A172 (cell line): ENCODE results near the gene GPX8. TPM values are rescaled to one million over a fixed set of nuclear protein-coding genes. Genes with fewer than 3 reads are reported as not detected.

Experiments used
- DNase-seq: peaks from one replicate; pipeline ENCODE4 v3.0.0-alpha.2; 2015; ENCODE audit warnings: low spot score
- total RNA-seq: library from RNA; depleted of rRNA; stranded (reverse); fragments of >200 nt; shearing (Covaris generic); gene quantifications from 2 replicates; pipeline ENCODE4 v1.2.3, GENCODE V29; 2014; rRNA removed

Gene GPX8
- total RNA-seq, 1 experiment from 2014 or later: 132 TPM

DNA sequence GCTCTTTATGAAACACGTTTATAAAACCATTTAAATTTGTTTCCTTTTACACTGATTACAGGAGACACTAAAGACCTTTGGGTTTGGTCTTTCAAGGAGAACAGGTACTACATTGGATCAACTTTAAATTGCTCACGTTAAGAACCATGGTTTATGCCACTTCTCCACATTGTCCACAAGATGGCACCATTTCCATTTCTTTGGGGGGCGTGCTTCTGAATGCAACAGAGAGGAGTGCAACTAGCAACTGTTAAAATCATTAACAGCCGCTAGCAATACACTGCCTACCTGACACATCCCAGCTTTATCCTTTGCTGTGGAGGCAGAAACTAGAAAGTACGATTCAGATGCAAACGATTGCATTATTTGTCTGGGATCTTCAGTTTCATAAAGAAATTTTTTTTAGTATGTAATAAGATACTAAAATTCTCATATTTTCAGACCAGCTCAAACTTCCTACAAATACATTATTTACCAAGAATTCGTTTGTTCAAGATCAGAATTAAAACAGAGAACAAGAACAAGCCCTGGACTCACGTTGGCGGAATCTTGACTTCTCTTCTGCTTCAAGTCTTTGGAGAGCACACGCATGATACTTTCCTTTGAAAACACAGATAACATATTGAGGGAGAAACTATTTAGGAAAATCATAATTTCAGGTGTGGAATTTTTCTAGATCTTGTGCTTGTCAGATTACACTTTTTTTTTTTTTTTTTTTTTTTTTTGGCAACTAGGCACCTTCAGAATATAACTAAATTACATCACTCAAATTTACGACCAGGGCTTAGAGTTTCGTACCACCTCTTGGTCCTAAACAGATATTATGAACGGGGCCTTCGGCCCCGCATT, 12.3 kb downstream of the GPX8 start:
- DNase-seq: peak; percentile 77

DNA sequence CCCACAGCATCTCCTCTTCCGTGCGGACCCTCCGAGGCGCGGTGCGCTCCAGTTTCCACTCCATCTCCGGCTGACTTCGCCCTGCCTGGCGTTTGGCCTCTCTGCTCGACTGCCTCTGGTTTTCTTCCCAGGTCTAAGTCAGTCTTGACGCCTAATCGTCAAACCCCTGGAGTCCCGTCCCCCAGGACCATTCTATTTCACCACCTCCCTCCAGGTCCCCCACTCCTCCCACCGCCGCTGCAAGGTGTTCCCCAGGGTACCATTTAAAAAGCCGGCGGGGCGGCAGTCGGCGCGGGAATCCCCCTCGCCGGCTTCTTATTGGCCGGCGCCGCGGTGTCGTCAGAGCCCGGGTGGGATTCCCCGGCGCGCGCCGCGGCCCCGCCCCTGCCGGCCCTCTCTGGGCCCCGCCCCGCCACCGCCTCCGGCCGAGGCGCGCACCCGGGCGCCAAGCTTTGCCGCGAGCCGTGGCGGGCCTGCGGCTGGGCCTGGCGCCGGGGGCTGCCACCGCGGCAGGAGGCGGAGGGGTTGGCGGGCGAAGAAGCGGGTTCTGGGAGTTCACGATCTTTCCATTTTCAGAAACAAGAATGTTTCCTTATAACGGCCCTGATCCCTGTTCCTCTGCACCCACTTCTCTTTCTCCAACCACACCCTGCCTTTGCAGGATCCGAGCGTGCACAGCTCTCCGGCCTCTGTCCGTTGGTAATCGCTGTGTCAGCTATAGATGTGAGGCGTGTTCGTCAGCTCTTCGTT, 13.1 kb downstream of the GPX8 start, which contains the start of gene CDC20B:
Gene CDC20B, minus strand, starts transcription at position 241 of the 750 bp plus-strand sequence. Its CDS starts 177 bp downstream, at position 64.
- peak; percentile 55 for DNase-seq

GRCh38 chr5:55173687-55174230, 13.8 kb downstream of the GPX8 start:
- DNase-seq: no peak

GRCh38 chr5:55175781-55176175, 15.8 kb downstream of the GPX8 start:
- DNase-seq: no peak

DNA sequence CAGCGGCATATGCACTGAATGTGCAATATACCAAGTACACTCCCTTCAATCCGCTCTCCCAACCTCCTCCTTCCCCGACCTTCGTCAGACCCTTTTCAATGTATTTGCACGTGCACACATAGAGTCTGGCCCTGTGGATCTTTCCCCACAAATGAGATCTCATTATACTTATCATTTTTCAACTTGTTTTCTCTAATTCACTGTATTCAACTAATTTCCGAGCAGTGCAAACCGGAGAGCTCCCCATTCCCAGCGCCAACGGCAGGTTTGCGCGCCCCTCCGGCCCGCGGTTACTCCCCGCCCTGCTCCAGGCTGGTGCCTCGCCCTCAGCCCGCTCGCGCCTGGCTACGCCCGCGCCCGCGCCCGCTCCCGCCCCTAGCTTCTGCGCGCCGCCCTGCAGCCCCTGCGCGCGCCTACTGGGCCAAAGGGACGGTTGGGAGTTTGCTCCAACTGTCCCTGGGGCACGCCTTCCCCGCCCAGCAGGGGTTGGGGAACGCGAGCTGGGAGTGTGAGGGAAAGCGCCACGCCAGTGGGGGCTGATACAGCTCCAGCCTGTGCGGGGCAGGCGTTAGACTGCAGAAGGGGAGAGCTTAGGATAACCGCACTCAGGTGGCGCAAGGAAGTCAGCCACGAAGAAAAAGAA, 16.3 kb downstream of the GPX8 start:
- DNase-seq: peak; percentile 66

DNA sequence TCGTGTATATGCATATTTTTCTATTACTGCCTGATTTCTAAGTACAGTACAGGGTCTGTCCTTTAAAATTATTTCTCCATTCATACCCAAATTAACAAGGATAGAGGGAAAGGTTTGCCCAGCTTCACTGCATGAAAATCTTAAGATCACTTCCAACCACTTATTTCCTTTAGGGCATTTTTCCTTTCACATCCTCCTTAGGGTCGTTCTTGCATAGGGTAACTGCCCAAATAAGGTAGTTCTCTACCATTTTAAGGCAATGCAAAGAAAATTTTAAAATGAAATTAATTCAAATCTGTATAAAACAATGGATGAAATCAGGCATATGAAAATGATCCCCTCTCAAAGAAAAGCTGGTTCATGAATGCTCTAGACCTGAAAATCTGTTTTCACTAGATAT, 17.1 kb downstream of the GPX8 start:
- no peak for DNase-seq

DNA sequence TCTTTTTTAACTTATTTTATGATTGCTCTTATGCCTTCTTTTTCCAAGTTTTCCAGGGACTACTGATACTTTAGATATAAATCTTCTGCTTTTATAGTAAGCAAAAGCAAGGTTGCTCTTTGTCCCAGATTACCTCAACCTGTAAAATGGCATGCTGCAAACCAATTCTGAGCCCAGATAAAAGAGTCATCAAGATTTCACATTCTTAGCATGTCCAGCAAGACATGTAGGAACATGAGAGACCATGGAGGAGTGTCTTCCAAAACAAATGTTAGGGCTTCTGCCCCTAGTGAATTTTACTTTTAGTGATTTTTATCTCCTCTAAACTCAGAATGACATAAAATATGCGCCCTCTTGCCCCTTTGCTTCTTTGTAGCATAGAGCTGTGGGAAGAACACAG, 20.0 kb downstream of the GPX8 start:
- DNase-seq: no peak

DNA sequence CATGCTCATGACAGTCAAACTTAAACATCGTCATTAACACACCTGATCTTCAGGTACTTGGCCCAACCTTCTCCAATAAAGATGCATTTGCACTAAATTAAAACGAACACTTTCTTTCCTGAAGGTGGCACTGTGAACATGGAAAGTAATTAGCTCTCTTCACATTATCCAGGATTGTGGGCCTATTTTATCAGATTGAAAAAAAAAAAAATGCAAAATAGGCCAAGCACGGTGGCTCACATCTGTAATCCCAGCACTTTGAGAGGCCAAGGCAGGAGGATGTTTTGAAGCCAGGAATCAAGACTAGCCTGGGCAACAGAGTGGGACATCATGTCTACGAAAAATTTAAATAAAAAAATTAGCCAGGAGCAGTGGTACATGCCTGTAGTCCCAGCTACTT, 27.4 kb downstream of the GPX8 start:
- DNase-seq: peak; percentile 26

- no peak for DNase-seq
Measured at GRCh38 chr5:55188656-55189540, 28.9 kb downstream of the GPX8 start.

DNA sequence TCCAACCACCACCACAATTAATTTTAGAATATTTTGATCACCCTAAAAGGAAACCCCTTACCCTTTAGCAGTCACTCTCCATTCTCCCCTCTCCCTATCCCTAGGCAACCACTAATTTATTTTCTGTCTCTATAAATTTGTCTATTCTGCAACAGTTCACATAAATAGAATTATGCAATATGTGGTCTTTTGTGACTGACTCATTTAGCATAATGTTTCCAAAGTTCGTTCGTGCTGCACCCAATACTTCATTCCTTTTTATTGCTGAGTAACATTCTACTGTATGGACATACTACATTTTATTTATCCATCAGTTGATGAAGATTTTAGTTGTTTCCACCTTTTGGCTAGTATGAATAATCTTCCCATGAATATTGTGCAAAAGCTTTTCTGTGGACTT, 31.2 kb downstream of the GPX8 start:
- no peak for DNase-seq

DNA sequence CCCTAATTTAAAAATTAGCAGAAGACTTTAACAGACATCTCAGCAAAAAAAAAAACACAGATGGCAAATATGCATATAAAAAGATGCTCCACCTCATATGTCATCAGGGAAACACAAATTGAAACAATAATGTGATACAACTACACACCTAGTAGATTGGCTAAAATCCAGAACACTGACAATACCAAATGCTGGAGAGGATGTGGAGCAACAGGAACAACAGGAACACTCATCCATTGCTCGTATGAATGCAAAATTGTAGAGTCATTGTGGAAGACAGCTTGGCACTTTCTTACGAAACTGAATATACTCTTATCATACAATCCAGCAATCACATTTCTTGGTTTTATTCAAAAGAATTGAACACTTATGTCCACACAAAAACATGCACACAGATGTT, 45.0 kb downstream of the GPX8 start:
- DNase-seq: no peak

DNA sequence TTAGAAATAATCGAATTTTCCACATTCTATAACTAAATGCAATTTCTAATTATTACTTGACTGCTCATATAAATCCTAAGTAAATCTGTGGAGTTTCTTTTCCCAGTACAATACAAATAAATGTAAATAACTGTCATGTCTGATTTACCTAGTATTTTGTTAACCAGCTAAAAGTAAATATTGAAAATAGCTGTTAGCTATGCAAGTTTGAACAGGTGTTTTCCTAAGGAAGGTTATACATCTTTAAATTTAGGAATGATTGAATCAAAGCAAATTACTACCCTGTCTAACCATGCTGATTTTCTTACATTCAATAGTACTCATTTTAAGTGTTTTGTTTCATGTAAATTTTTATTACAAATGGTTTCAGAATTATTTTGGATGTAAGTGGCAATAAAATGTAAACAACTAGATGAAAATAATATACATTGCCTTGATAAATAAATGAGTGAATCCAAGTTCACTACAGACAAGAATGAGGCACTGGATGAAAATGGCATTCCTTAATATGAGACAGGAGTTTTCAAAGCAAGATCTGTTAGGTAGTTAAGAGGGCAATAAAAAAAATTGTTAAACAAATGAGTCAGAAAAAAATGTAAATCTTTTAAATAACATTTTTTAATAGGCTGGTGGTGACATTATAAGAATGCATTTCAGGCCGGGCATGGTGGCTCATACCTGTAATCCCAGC, 51.4 kb downstream of the GPX8 start:
- no peak for DNase-seq

Other genes starting within 250 kb of the GPX8 start
- gene ESM1, start 174.6 kb upstream of the GPX8 start, total RNA-seq: 1.4 and 2.5 TPM in 2 replicates
- not detected in 2 replicates for gene GZMK, start 135.9 kb upstream of the GPX8 start, total RNA-seq
- gene GZMA, start 57.5 kb upstream of the GPX8 start, total RNA-seq: not detected in 2 replicates
- gene CDC20B, start 13.0 kb downstream of the GPX8 start, total RNA-seq: 0.07 TPM in 1 of 2 replicates, not detected in the other
- 0.48 and 1.3 TPM in 2 replicates for gene MCIDAS, start 67.1 kb downstream of the GPX8 start, total RNA-seq
- gene CCNO, start 73.4 kb downstream of the GPX8 start, total RNA-seq: 4.1 and 4.9 TPM in 2 replicates
- gene DHX29, start 147.5 kb downstream of the GPX8 start, total RNA-seq: 47.8 and 61.9 TPM in 2 replicates
- 91.4 and 119 TPM in 2 replicates for gene MTREX, start 147.8 kb downstream of the GPX8 start, total RNA-seq